GM12873 (cell line): ENCODE data around the gene B3GNT7.

Source experiments
- CTCF ChIP-seq: IDR thresholded peaks from 2 replicates; pipeline ENCODE4 v1.5.1; 2012; ENCODE audit warnings: low read depth, mild to moderate bottlenecking, moderate library complexity, low read length, control low read depth; ENCODE audit not compliant: insufficient read depth; ENCODE audit errors: missing control alignments

The B3GNT7 gene

GRCh38 chr2:231382116-231382515, 13.4 kb upstream of the B3GNT7 start:
- no peak for TF ChIP-seq CTCF

DNA sequence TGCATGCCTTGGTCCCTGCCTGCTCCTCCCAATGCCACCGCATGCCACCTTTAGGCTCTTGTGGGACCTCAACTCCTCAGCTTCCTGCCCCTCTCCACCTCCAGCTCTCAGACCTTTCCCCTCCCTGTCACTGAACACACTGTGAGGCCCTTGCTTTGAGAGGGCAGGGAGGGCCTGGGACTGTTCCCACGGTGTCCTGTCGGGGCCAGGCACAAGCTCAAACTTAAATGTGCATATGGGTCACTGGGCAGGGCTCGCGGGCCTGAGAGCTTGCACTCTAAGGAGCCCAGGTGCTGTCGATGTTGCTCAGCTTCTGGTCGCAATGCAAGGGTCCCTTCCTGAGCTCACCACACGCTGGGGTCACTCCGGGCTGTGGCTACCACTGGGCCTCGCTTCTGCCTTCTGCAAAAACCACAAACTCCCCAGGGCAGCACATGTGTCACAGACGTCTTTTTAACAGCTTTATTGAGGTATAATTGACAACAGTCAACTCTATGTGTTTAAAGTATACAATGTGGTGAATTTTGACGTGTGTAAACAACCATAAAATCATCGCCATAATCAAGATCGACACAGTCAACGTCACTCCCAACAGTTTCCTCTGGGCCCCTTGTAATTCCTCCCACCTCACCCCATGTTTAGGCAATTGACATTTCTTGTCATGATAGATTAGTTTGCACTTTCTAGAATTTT, 11.9 kb upstream of the B3GNT7 start:
- TF ChIP-seq CTCF = no peak

GRCh38 chr2:231384109-231384435, 11.4 kb upstream of the B3GNT7 start:
- TF ChIP-seq CTCF = no peak

- no peak for TF ChIP-seq CTCF
Measured at GRCh38 chr2:231384970-231385369, 10.5 kb upstream of the B3GNT7 start.

DNA sequence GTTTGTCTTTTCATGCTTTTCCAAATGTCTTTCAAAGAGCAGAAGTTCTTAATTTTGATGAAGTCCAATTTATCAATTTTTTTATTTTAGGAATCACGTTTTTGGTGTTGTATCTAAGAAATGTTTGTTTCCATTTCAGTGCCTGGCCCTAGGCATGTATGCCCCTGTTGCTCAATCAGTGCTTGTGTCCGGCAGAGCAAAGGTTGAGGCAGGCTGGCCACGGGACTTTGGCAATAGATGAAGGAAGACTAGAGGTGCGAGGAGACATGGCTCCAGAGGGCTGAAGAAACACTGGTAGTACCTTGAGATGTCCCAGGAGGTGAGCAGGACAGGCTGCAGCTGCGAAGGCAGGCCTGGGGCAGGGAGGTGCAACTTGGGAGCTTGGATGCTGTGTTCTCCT, 10.1 kb upstream of the B3GNT7 start:
- no peak for TF ChIP-seq CTCF

GRCh38 chr2:231386446-231386845, 9.1 kb upstream of the B3GNT7 start:
- TF ChIP-seq CTCF = no peak

DNA sequence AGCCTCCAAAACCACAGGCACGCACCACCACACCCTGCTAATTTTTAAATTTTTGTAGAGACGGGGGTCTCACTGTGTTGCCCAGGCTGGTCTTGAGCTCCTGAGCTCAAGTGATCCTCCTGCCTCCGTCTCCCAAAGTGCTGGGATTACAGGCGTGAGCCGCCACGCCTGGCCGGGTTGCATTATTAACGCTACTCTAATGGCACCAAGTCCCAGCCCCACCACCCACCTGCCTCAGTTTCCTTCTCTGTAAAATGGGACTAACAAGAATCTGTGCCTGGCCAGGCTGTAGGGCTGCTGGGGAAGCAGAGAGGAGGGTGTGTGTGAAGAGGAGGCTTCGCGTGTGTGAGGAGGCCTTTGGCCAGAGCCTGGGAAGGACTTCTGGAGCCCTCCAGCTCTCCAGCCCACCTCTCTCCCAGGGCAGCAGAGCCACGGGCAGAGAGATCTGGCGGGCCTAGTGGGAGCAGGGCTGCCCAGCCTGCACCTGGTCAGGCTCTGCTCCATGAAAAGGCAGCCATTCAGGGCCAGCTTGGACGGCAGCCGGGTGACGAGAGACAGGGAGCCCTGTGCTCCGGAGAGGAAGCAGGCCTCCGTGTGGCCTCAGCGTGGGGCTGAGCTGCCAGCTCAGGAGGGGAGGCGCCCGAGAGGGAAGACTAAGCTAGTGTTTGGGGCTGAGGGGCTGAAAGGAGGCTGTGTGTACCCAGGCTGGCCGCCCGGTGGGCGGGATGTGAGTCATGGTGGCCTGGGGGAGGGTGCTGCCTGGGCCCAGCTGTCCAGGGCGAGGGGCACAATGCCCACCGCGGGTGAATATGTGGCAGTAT, 7.4 kb upstream of the B3GNT7 start:
- no peak for TF ChIP-seq CTCF
